EH (cell line): Measurements from ENCODE around the gene ZNF28.
"Not testable (repeated sequence)": the region's sequence is repeated elsewhere in the genome, so short reads cannot be mapped to it uniquely, and the experiment has no call there.

Source experiments
- DNase-seq: peaks from one replicate; pipeline ENCODE4 v3.0.0-alpha.2; 2015; ENCODE audit warnings: low read depth

ZNF28 gene

GRCh38 chr19:52821204-52821960 lies at the start of gene ZNF28:
ZNF28 (minus strand) TSS chr19:52821633; CDS start chr19:52817958, 3,675 bp downstream.
- DNase-seq: peak; percentile 59

GRCh38 chr19:52868031-52868430 lies 46.6 kb upstream of the ZNF28 start:
- not testable (repeated sequence) for DNase-seq

- DNase-seq: peak; percentile 73
Observed at GRCh38 chr19:52857378-52858191, 36.2 kb upstream of the ZNF28 start, which contains the start of gene ZNF468. ZNF468 (minus strand) TSS chr19:52857619; CDS start chr19:52854272, 3,347 bp downstream.

- DNase-seq: peak; percentile 19
Observed at GRCh38 chr19:52856540-52857377, 35.3 kb upstream of the ZNF28 start.

- DNase-seq: not testable (repeated sequence)
Observed at GRCh38 chr19:52847352-52847751, 25.9 kb upstream of the ZNF28 start.

- not testable (repeated sequence) for DNase-seq
Observed at GRCh38 chr19:52840825-52841465, 19.5 kb upstream of the ZNF28 start.

GRCh38 chr19:52834289-52834688 lies 12.9 kb upstream of the ZNF28 start:
- DNase-seq: not testable (repeated sequence)

GRCh38 chr19:52833541-52833940 lies 12.1 kb upstream of the ZNF28 start:
- not testable (repeated sequence) for DNase-seq

- DNase-seq: not testable (repeated sequence)
Observed at GRCh38 chr19:52829866-52830265, 8.4 kb upstream of the ZNF28 start.

- DNase-seq: no peak
Observed at GRCh38 chr19:52825765-52826164, 4.3 kb upstream of the ZNF28 start.

GRCh38 chr19:52823676-52824075 lies 2.2 kb upstream of the ZNF28 start:
- no peak for DNase-seq

- DNase-seq: peak; percentile 35
Observed at GRCh38 chr19:52820472-52821203, 795 bp downstream of the ZNF28 start.

GRCh38 chr19:52809801-52810200 lies 11.6 kb downstream of the ZNF28 start:
- DNase-seq: no peak

GRCh38 chr19:52799950-52800640 lies 21.3 kb downstream of the ZNF28 start:
- not testable (repeated sequence) for DNase-seq

GRCh38 chr19:52789440-52789839 lies 32.0 kb downstream of the ZNF28 start:
- DNase-seq: no peak

GRCh38 chr19:52786464-52787354 lies 34.7 kb downstream of the ZNF28 start, which contains the start of gene ZNF600:
ZNF600 (minus strand) TSS chr19:52786791; CDS start chr19:52778888, 7,903 bp downstream.
- peak; percentile 77 for DNase-seq

GRCh38 chr19:52786078-52786463 lies 35.4 kb downstream of the ZNF28 start:
- no peak for DNase-seq

- DNase-seq: no peak
Observed at GRCh38 chr19:52785506-52785905, 35.9 kb downstream of the ZNF28 start.

- peak; percentile 32 for DNase-seq
Observed at GRCh38 chr19:52782864-52783263, 38.6 kb downstream of the ZNF28 start.
